CD4-positive, alpha-beta T cell treated with Interferon alpha-2 for 1 hour (primary cell): ENCODE results near the gene SCARB2.
"Not testable (repeated sequence)": the region's sequence is repeated elsewhere in the genome, so short reads cannot be mapped to it uniquely, and the experiment has no call there.

Experiments used
- DNase-seq, 2 donors: peaks; one replicate each; pipeline ENCODE4 v3.0.0-alpha.2; 2020 to 2022

The SCARB2 gene

GRCh38 chr4:76213415-76214176, at the start of gene SCARB2:
SCARB2 (minus strand) TSS chr4:76213824; CDS start chr4:76213543, 281 bp downstream.
- peak; percentile 79 to 85 for DNase-seq

GRCh38 chr4:76260571-76260970, 46.9 kb upstream of the SCARB2 start:
- DNase-seq = no peak

GRCh38 chr4:76257824-76258223, 44.2 kb upstream of the SCARB2 start:
- no peak for DNase-seq

- DNase-seq = no peak
These were observed 43.3 kb upstream of the SCARB2 start for GRCh38 chr4:76256968-76257367.

GRCh38 chr4:76256032-76256431, 42.4 kb upstream of the SCARB2 start:
- no peak for DNase-seq

GRCh38 chr4:76253511-76253910, 39.9 kb upstream of the SCARB2 start:
- DNase-seq = no peak

GRCh38 chr4:76252271-76252653, 38.6 kb upstream of the SCARB2 start:
- DNase-seq = no peak

GRCh38 chr4:76251441-76252270, 38.0 kb upstream of the SCARB2 start, which contains the start of gene FAM47E:
FAM47E (plus strand) TSS chr4:76251721; CDS start chr4:76251747, 26 bp downstream.
- DNase-seq = peak; percentile 28 to 47

GRCh38 chr4:76250962-76251361, 37.3 kb upstream of the SCARB2 start:
- DNase-seq = no peak

- DNase-seq = no peak
These were observed 33.2 kb upstream of the SCARB2 start for GRCh38 chr4:76246852-76247251.

- no peak for DNase-seq
These were observed 32.4 kb upstream of the SCARB2 start for GRCh38 chr4:76246025-76246424.

- DNase-seq = not testable (repeated sequence)
These were observed 30.3 kb upstream of the SCARB2 start for GRCh38 chr4:76243877-76244276.

- no peak for DNase-seq
These were observed 26.6 kb upstream of the SCARB2 start for GRCh38 chr4:76240236-76240635.

- no peak for DNase-seq
These were observed 25.1 kb upstream of the SCARB2 start for GRCh38 chr4:76238701-76239100.

GRCh38 chr4:76238236-76238635, 24.6 kb upstream of the SCARB2 start:
- no peak for DNase-seq

GRCh38 chr4:76235915-76236314, 22.3 kb upstream of the SCARB2 start:
- no peak for DNase-seq

- DNase-seq = no peak
These were observed 21.8 kb upstream of the SCARB2 start for GRCh38 chr4:76235407-76235806.

- no peak for DNase-seq
These were observed 21.0 kb upstream of the SCARB2 start for GRCh38 chr4:76234679-76235044.

GRCh38 chr4:76233967-76234678, 20.5 kb upstream of the SCARB2 start:
- no peak for DNase-seq

- no peak for DNase-seq
These were observed 19.9 kb upstream of the SCARB2 start for GRCh38 chr4:76233529-76233928.

GRCh38 chr4:76233083-76233482, 19.5 kb upstream of the SCARB2 start:
- DNase-seq = no peak

GRCh38 chr4:76232681-76233080, 19.1 kb upstream of the SCARB2 start:
- DNase-seq = no peak

- DNase-seq = no peak
These were observed 12.8 kb upstream of the SCARB2 start for GRCh38 chr4:76226418-76226817.
